SK-N-MC (cell line): ENCODE results near the gene DNASE1.

Source experiments
- EZH2 ChIP-seq: fragments of 200-600 bp; sonication (generic); IDR thresholded peaks from one replicate; pipeline ENCODE4 v1.6.1; 2017; ENCODE audit warnings: antibody characterized with exemption
- FOXP2 ChIP-seq: optimal IDR thresholded peaks from 2 replicates; pipeline ENCODE3; 2011; ENCODE audit warnings: mild to moderate bottlenecking, moderate library complexity; ENCODE audit not compliant: insufficient read depth; ENCODE audit errors: extremely low read length, control extremely low read depth
- POLR2AphosphoS5 ChIP-seq: IDR thresholded peaks from 2 replicates; pipeline ENCODE4 v1.6.1; 2012; ENCODE audit warnings: mild to moderate bottlenecking, low read depth, low read length, borderline replicate concordance

DNA sequence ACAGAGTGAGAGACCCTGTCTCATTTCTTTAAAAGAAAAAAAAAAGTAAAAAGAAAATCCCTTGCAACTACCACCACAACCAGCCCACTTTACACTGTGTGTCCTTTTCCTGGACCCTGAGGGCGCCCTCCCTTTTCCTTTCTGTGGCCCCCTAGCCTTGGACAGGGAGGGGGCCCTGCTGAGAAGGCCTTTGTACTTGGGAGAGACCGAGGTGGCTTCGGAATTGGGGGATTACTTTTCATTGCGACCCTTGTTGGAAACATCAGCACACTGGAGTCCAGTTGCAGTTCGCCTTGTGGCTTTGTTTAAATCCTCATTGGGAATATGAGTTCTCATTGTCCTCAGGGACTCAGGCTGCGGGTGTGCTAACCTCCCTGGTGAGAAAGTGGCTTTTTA is 9.4 kb upstream of the DNASE1 start:
- TF ChIP-seq EZH2 (no peak), FOXP2 (no peak), POLR2AphosphoS5 (no peak)
